Neural cell (in vitro differentiated cells): ENCODE results near the gene CYP8B1.

Source experiments
- CTCF ChIP-seq: fragments of 450-650 bp; IDR thresholded peaks from 2 replicates; pipeline ENCODE4 v1.5.1; 2014; ENCODE audit warnings: antibody characterized with exemption, mild to moderate bottlenecking, moderate library complexity; ENCODE audit not compliant: poor library complexity, severe bottlenecking
- EP300 ChIP-seq: fragments of 450-650 bp; conservative IDR thresholded peaks from 2 replicates; pipeline ENCODE4 v1.6.1; 2014; ENCODE audit warnings: antibody characterized with exemption, mild to moderate bottlenecking, moderate library complexity; ENCODE audit not compliant: poor library complexity, severe bottlenecking
- EZH2 ChIP-seq: fragments of 200-600, 300-800 bp; shearing (Covaris generic), sonication (generic); IDR thresholded peaks from 2 replicates; pipeline ENCODE4 v1.6.1; 2014; ENCODE audit warnings: antibody characterized with exemption, low read length, borderline replicate concordance, mild to moderate bottlenecking; ENCODE audit not compliant: insufficient read depth, poor library complexity, severe bottlenecking
- POLR2AphosphoS5 ChIP-seq: IDR thresholded peaks from 2 replicates; pipeline ENCODE4 v1.6.1; 2012
- RAD21 ChIP-seq: fragments of 450-650 bp; conservative IDR thresholded peaks from 2 replicates; pipeline ENCODE4 v1.6.1; 2014; ENCODE audit warnings: antibody characterized with exemption, mild to moderate bottlenecking, moderate library complexity
- SMC3 ChIP-seq: fragments of 450-650 bp; conservative IDR thresholded peaks from 2 replicates; pipeline ENCODE4 v1.6.1; 2014; ENCODE audit warnings: antibody characterized with exemption, mild to moderate bottlenecking, moderate library complexity; ENCODE audit not compliant: poor library complexity
- TAF1 ChIP-seq: IDR thresholded peaks from 2 replicates; pipeline ENCODE4 v1.6.1; 2012; ENCODE audit warnings: low read depth
- TF ChIP-seq, protein P1 (sequence below): IDR thresholded peaks from 2 replicates; pipeline ENCODE4 v1.6.1; 2012; ENCODE audit warnings: borderline replicate concordance

- no peak for TF ChIP-seq CTCF
- TF ChIP-seq SMC3 = no peak
- TF ChIP-seq TAF1 = no peak
- TF ChIP-seq, protein P1, sequence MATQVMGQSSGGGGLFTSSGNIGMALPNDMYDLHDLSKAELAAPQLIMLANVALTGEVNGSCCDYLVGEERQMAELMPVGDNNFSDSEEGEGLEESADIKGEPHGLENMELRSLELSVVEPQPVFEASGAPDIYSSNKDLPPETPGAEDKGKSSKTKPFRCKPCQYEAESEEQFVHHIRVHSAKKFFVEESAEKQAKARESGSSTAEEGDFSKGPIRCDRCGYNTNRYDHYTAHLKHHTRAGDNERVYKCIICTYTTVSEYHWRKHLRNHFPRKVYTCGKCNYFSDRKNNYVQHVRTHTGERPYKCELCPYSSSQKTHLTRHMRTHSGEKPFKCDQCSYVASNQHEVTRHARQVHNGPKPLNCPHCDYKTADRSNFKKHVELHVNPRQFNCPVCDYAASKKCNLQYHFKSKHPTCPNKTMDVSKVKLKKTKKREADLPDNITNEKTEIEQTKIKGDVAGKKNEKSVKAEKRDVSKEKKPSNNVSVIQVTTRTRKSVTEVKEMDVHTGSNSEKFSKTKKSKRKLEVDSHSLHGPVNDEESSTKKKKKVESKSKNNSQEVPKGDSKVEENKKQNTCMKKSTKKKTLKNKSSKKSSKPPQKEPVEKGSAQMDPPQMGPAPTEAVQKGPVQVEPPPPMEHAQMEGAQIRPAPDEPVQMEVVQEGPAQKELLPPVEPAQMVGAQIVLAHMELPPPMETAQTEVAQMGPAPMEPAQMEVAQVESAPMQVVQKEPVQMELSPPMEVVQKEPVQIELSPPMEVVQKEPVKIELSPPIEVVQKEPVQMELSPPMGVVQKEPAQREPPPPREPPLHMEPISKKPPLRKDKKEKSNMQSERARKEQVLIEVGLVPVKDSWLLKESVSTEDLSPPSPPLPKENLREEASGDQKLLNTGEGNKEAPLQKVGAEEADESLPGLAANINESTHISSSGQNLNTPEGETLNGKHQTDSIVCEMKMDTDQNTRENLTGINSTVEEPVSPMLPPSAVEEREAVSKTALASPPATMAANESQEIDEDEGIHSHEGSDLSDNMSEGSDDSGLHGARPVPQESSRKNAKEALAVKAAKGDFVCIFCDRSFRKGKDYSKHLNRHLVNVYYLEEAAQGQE = no peak
- TF ChIP-seq EP300 = no peak
- TF ChIP-seq POLR2AphosphoS5 = no peak
- no peak for TF ChIP-seq EZH2
- no peak for TF ChIP-seq RAD21
These were observed 26.6 kb upstream of the CYP8B1 start for GRCh38 chr3:42902257-42902656.
